Keratinocyte (primary cell): Measurements from ENCODE around the gene LRIG1. TPM values are rescaled to one million over a fixed set of nuclear protein-coding genes. Genes with fewer than 3 reads are reported as not detected.

Source experiments
- DNase-seq: peaks from one replicate; pipeline ENCODE4 v3.0.0-alpha.2; 2011; ENCODE audit warnings: low read depth, missing footprints, low spot score
- FAIRE-seq: peaks from 2 replicates; lab custom pipeline; 2011; peaks lifted over from hg19 to GRCh38; lab: Jason Lieb, UNC
- H2AFZ ChIP-seq: 2 replicates; pipeline ENCODE4 v1.6.0; 2012; ENCODE audit warnings: low read length, control low read depth, inconsistent platforms; ENCODE audit not compliant: control insufficient read depth
- H3K27ac ChIP-seq: 2 replicates; pipeline ENCODE4 v1.5.1; 2011; ENCODE audit warnings: low read length; ENCODE audit not compliant: control insufficient read depth, insufficient read depth
- H3K27me3 ChIP-seq: 3 replicates; pipeline ENCODE4 v1.6.0; 2011; ENCODE audit warnings: low read length; ENCODE audit not compliant: control insufficient read depth, insufficient read depth; ENCODE audit errors: extremely low read depth
- H3K36me3 ChIP-seq, 2 experiments: 2 replicates in 1 of 2; 3 replicates in 1 of 2; pipeline ENCODE4 v1.5.1; 2011; ENCODE audit warnings: low read length in 2 of 2, mild to moderate bottlenecking in 1 of 2; ENCODE audit not compliant: control insufficient read depth in 2 of 2, insufficient read depth in 2 of 2; ENCODE audit errors: extremely low read depth in 1 of 2
- H3K4me1 ChIP-seq: 3 replicates; pipeline ENCODE4 v1.5.1; 2011; ENCODE audit warnings: low read length; ENCODE audit not compliant: control insufficient read depth, insufficient read depth; ENCODE audit errors: extremely low read depth
- H3K4me2 ChIP-seq: 3 replicates; pipeline ENCODE4 v1.6.0; 2011; ENCODE audit warnings: low read depth, low read length; ENCODE audit not compliant: control insufficient read depth, insufficient read depth; ENCODE audit errors: extremely low read depth
- H3K4me3 ChIP-seq, 3 experiments: fragments of 200-600 bp in 1 of 3; sonication (generic) in 1 of 3; 2 replicates in 2 of 3; 3 replicates in 1 of 3; pipeline ENCODE4 v1.5.1; 2011 to 2016; ENCODE audit warnings: low read length in 3 of 3, mild to moderate bottlenecking in 3 of 3, control low read depth in 2 of 3, inconsistent platforms in 1 of 3, low read depth in 1 of 3, mixed read lengths in 1 of 3, mixed run types in 1 of 3, moderate library complexity in 1 of 3; ENCODE audit not compliant: control insufficient read depth in 2 of 3, insufficient read depth in 2 of 3; ENCODE audit errors: extremely low read depth in 1 of 3
- H3K79me2 ChIP-seq: 2 replicates; pipeline ENCODE4 v1.6.0; 2012; ENCODE audit warnings: low read length; ENCODE audit not compliant: control insufficient read depth, insufficient read depth
- H3K9ac ChIP-seq: 3 replicates; pipeline ENCODE4 v1.6.0; 2011; ENCODE audit warnings: low read length; ENCODE audit not compliant: control insufficient read depth, insufficient read depth; ENCODE audit errors: extremely low read depth
- H3K9me1 ChIP-seq: 3 replicates; pipeline ENCODE4 v1.6.0; 2011; ENCODE audit warnings: low read length; ENCODE audit not compliant: control insufficient read depth, insufficient read depth; ENCODE audit errors: extremely low read depth
- H3K9me3 ChIP-seq: 2 replicates; pipeline ENCODE4 v1.5.1; 2012; ENCODE audit warnings: low read depth, low read length; ENCODE audit not compliant: control insufficient read depth
- H4K20me1 ChIP-seq: 3 replicates; pipeline ENCODE4 v1.6.0; 2011; ENCODE audit warnings: low read length; ENCODE audit not compliant: control insufficient read depth, insufficient read depth; ENCODE audit errors: extremely low read depth
- CTCF ChIP-seq, 3 experiments: IDR thresholded peaks in 1 of 3; conservative IDR thresholded peaks in 1 of 3; optimal IDR thresholded peaks in 1 of 3; 2 replicates in 2 of 3; 3 replicates in 1 of 3; pipeline versions ENCODE3 to v1.5.1; 2011; ENCODE audit warnings: low read length in 3 of 3, mild to moderate bottlenecking in 3 of 3, moderate library complexity in 2 of 3, control low read depth in 1 of 3, inconsistent platforms in 1 of 3; ENCODE audit not compliant: insufficient read depth in 2 of 3; ENCODE audit errors: extremely low read depth in 1 of 3
- EZH2 ChIP-seq: IDR thresholded peaks from one replicate; pipeline ENCODE4 v1.6.1; 2012; ENCODE audit warnings: inconsistent platforms, mild to moderate bottlenecking, low read length, moderate library complexity
- dilution Hi-C: fragments of 300-500 bp; cut with MboI; formaldehyde crosslinking; loops from one replicate; pipeline ENCODE4 v1.7.0; 2020; ENCODE audit warnings: low sequenced_read_pairs; ENCODE audit not compliant: extremely low pct_ligation_motif_present
- polyA plus RNA-seq, 5 experiments: library from polyadenylated mRNA; depleted of rRNA in 3 of 5; stranded (reverse) in 3 of 5; stranded (forward) in 1 of 5; unstranded in 1 of 5; fragments of >200 nt; gene quantifications; 1 replicate in 1 of 5; 2 replicates in 3 of 5; 3 replicates in 1 of 5; pipeline versions ENCODE4 v1.2.1 to v1.2.3, GENCODE V29; 2011 to 2012; ENCODE audit warnings: missing spikeins in 2 of 5, low read depth in 1 of 5, low replicate concordance in 1 of 5

Gene LRIG1
- polyA plus RNA-seq, 1 donor (not counting 4 experiments of a cell fraction or from before 2014, with no cell fraction given), result 17.2 TPM

GRCh38 chr3:66470956-66471686, 29.7 kb downstream of the LRIG1 start:
- Histone ChIP-seq H3K9ac (no peak overlapping the region), H3K27me3 (no peaks in the 10 kb centered on the region), H2AFZ (no peak overlapping the region), H3K27ac (no peak overlapping the region), H3K4me3 (no peak overlapping the region), H3K9me1 (peaks cover 3% of the 10 kb centered on the region), H3K9me3 (no peaks in the 10 kb centered on the region), H4K20me1 (no peaks in the 10 kb centered on the region), H3K4me2 (no peak overlapping the region), H3K4me1 (peaks cover 39% of the 10 kb centered on the region), H3K36me3 (no peaks in the 10 kb centered on the region), H3K79me2 (peaks cover 49% of the 10 kb centered on the region)
- FAIRE-seq, result no peak
- dilution Hi-C loops, result no loop called here
- DNase-seq, result no peak
- no peak for TF ChIP-seq EZH2
- TF ChIP-seq CTCF (optimal IDR thresholded peaks at IDR 0.05 in 1 of 3, IDR thresholded peaks at IDR 0.05 in 1 of 3, conservative IDR thresholded peaks at IDR 0.05 in 1 of 3; ENCODE audit: extremely low read depth in 1 of 3, insufficient read depth in 2 of 3, low read length in 3 of 3), result no peak

- dilution Hi-C loops, result no loop called here
- peaks cover 44% of the 10 kb centered on the region for H3K79me2 ChIP-seq
- H3K36me3 ChIP-seq, result no peaks in the 10 kb centered on the region
- no peak for DNase-seq
- H3K9me1 ChIP-seq, result peaks cover 3% of the 10 kb centered on the region
- H3K27ac ChIP-seq, result no peak overlapping the region
- H3K9me3 ChIP-seq, result no peaks in the 10 kb centered on the region
- H4K20me1 ChIP-seq, result no peaks in the 10 kb centered on the region
- FAIRE-seq, result no peak
- H3K27me3 ChIP-seq, result no peaks in the 10 kb centered on the region
- no peak overlapping the region for H3K9ac ChIP-seq
- peaks cover 39% of the 10 kb centered on the region for H3K4me1 ChIP-seq
- no peak overlapping the region for H3K4me2 ChIP-seq
- no peak overlapping the region for H2AFZ ChIP-seq
- no peak overlapping the region for H3K4me3 ChIP-seq
- no peak for TF ChIP-seq CTCF (optimal IDR thresholded peaks at IDR 0.05 in 1 of 3, IDR thresholded peaks at IDR 0.05 in 1 of 3, conservative IDR thresholded peaks at IDR 0.05 in 1 of 3; ENCODE audit: extremely low read depth in 1 of 3, insufficient read depth in 2 of 3, low read length in 3 of 3)
- no peak for TF ChIP-seq EZH2
These were observed 30.5 kb downstream of the LRIG1 start for GRCh38 chr3:66470285-66470684.
